WTC11 (cell line): ENCODE data around the gene RNF151. TPM values are rescaled to one million over a fixed set of nuclear protein-coding genes. Genes with fewer than 3 reads are reported as not detected.
A peak's percentile ranks its signal among the peaks of the same experiment; 100 is the strongest.

Experiments
- ATAC-seq: fragments of 200-7000 bp; cut with Tn5 transposase; 2 replicates; pipeline ENCODE4 v1.10.0; 2021; ENCODE audit warnings: mild to moderate bottlenecking, moderate library complexity
- CTCF ChIA-PET: fragments of 300-600 bp; sonication (Branson Sonifier 250); formaldehyde crosslinking; loops from one replicate; lab custom pipeline; 2021; ENCODE audit warnings: antibody characterized with exemption; lab: Charles Lee
- POLR2A ChIA-PET: fragments of 350-600 bp; sonication (Branson Sonifier 250); formaldehyde crosslinking; loops from one replicate; lab custom pipeline; 2021; ENCODE audit warnings: antibody characterized with exemption; lab: Charles Lee
- DNase-seq: peaks from one replicate; pipeline ENCODE4 v3.0.0; 2021; ENCODE audit warnings: low spot score
- H3K27ac Mint-ChIP-seq: 2 replicates; pipeline ENCODE4 v1.8.0; 2021; ENCODE audit warnings: mixed read lengths
- H3K27me3 Mint-ChIP-seq: 2 replicates; pipeline ENCODE4 v1.8.0; 2021; ENCODE audit warnings: low read depth, mild to moderate bottlenecking, moderate library complexity, mixed read lengths
- H3K36me3 Mint-ChIP-seq: 2 replicates; pipeline ENCODE4 v1.8.0; 2021; ENCODE audit warnings: mixed read lengths
- H3K4me1 Mint-ChIP-seq: 2 replicates; pipeline ENCODE4 v1.8.0; 2022; ENCODE audit warnings: mixed read lengths
- H3K4me3 Mint-ChIP-seq: 2 replicates; pipeline ENCODE4 v1.8.0; 2021; ENCODE audit warnings: mild to moderate bottlenecking, moderate library complexity, mixed read lengths
- H3K9me3 Mint-ChIP-seq: 2 replicates; pipeline ENCODE4 v1.8.0; 2021; ENCODE audit warnings: mixed read lengths
- CBFB ChIP-seq: sonication (generic); formaldehyde crosslinking; IDR thresholded peaks from 2 replicates; pipeline ENCODE4 v1.8.1; 2022; ENCODE audit warnings: mild to moderate bottlenecking, low read depth, missing genetic modification reagents
- CDX4 ChIP-seq: fragments of 250-450 bp; sonication (Bioruptor Pico); IDR thresholded peaks from 2 replicates; pipeline ENCODE4 v1.9.0; 2021; ENCODE audit warnings: moderate library complexity, mild to moderate bottlenecking, inconsistent platforms, borderline replicate concordance
- ELF4 ChIP-seq: sonication (generic); formaldehyde crosslinking; IDR thresholded peaks from 2 replicates; pipeline ENCODE4 v1.8.1; 2022; ENCODE audit warnings: low read depth, mild to moderate bottlenecking, moderate library complexity, missing genetic modification reagents
- FOXK1 ChIP-seq: sonication (generic); formaldehyde crosslinking; IDR thresholded peaks from 2 replicates; pipeline ENCODE4 v1.8.0; 2022; ENCODE audit warnings: mild to moderate bottlenecking, moderate library complexity, missing genetic modification reagents
- KAT7 ChIP-seq: sonication (generic); formaldehyde crosslinking; IDR thresholded peaks from 2 replicates; pipeline ENCODE4 v1.8.1; 2023; ENCODE audit warnings: missing genetic modification reagents, mild to moderate bottlenecking, borderline replicate concordance
- MYBL2 ChIP-seq: sonication (generic); formaldehyde crosslinking; IDR thresholded peaks from 2 replicates; pipeline ENCODE4 v1.8.1; 2023; ENCODE audit warnings: mild to moderate bottlenecking, moderate library complexity, missing genetic modification reagents
- NFYB ChIP-seq: sonication (generic); formaldehyde crosslinking; conservative IDR thresholded peaks from 2 replicates; pipeline ENCODE4 v1.8.0; 2022; ENCODE audit warnings: low read depth, missing genetic modification reagents
- ZNF263 ChIP-seq: sonication (generic); formaldehyde crosslinking; IDR thresholded peaks from 2 replicates; pipeline ENCODE4 v1.8.1; 2022; ENCODE audit warnings: low read depth, mild to moderate bottlenecking, moderate library complexity, missing genetic modification reagents
- ZNF317 ChIP-seq: sonication (generic); formaldehyde crosslinking; IDR thresholded peaks from 2 replicates; pipeline ENCODE4 v1.8.1; 2023; ENCODE audit warnings: low read depth, mild to moderate bottlenecking, moderate library complexity, missing genetic modification reagents, borderline replicate concordance
- total RNA-seq: library from RNA; stranded (reverse); gene quantifications from 3 replicates; pipeline ENCODE4 v1.2.3, GENCODE V29; 2021
- TF ChIP-seq, protein P1 (sequence below): sonication (generic); formaldehyde crosslinking; IDR thresholded peaks from 2 replicates; pipeline ENCODE4 v1.8.0; 2023; ENCODE audit warnings: missing genetic modification reagents
- TF ChIP-seq, protein P2 (sequence below): sonication (generic); formaldehyde crosslinking; IDR thresholded peaks from 2 replicates; pipeline ENCODE4 v1.8.1; 2023; ENCODE audit warnings: mild to moderate bottlenecking, missing genetic modification reagents
- TF ChIP-seq, protein P3 (sequence below): sonication (generic); formaldehyde crosslinking; IDR thresholded peaks from 2 replicates; pipeline ENCODE4 v1.8.0; 2022; ENCODE audit warnings: mild to moderate bottlenecking, missing genetic modification reagents
- TF ChIP-seq, protein P4 (sequence below): sonication (generic); formaldehyde crosslinking; IDR thresholded peaks from 2 replicates; pipeline ENCODE4 v1.8.1; 2023; ENCODE audit warnings: mild to moderate bottlenecking, missing genetic modification reagents, moderate library complexity
- TF ChIP-seq, protein P5 (sequence below): sonication (generic); formaldehyde crosslinking; IDR thresholded peaks from 2 replicates; pipeline ENCODE4 v1.8.0; 2022; ENCODE audit warnings: mild to moderate bottlenecking, missing genetic modification reagents

Gene RNF151
- total RNA-seq, 1 experiment from 2014 or later: 0.31 TPM

GRCh38 chr16:1984347-1985225 is 17.9 kb downstream of the RNF151 start:
- H3K4me3 Mint-ChIP-seq: peak overlapping the region; percentile 81
- CTCF ChIA-PET: interaction anchor here (0.8 to 1.8 kb wide), 6 partner anchors 8 to 202 kb away, joined by 3 to 11 read pairs (median 3); partner anchors contain the start of genes NUBP2 and SPSB3
- H3K27me3 Mint-ChIP-seq: peaks cover 48% of the 10 kb centered on the region

DNA sequence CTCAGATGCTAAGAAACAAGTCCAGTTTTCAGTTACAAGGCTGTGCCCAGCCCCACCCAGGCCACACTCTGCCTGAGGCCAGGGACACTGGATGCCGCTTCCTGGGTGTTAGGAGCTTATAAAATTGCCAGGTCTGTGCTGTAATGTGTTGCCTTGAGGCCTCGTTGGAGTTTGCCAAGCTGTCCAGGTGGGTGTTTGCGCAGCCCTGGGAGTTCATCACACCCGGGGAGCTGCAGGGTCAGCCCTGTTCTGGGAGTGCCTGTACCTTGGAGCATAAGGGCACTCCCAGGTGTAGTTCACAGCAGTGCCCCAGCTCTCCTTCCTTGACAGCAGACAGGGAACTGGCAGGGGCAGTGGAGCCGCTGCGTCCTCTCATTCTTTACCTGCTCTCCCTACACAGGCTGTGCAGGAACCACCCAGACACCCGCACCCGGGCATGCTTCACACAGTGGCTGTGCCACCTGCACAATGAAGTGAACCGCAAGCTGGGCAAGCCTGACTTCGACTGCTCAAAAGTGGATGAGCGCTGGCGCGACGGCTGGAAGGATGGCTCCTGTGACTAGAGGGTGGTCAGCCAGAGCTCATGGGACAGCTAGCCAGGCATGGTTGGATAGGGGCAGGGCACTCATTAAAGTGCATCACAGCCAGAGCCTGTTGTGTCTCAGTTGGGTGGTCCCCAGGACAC is 19.0 kb downstream of the RNF151 start:
- POLR2A ChIA-PET: interaction anchor here (1.3 kb wide), 1 partner anchor 170 kb away, joined by 4 read pairs; the partner anchor contains the start of gene TRAF7
- no peak overlapping the region for H3K27ac Mint-ChIP-seq
- TF ChIP-seq CDX4 (no peak), ZNF263 (CRISPR knock-in tag) (no peak), ZNF317 (CRISPR knock-in tag) (no peak), CBFB (CRISPR knock-in tag) (no peak), NFYB (CRISPR knock-in tag) (no peak)
- TF ChIP-seq, protein P1, sequence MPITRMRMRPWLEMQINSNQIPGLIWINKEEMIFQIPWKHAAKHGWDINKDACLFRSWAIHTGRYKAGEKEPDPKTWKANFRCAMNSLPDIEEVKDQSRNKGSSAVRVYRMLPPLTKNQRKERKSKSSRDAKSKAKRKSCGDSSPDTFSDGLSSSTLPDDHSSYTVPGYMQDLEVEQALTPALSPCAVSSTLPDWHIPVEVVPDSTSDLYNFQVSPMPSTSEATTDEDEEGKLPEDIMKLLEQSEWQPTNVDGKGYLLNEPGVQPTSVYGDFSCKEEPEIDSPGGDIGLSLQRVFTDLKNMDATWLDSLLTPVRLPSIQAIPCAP (CRISPR knock-in tag): no peak
- TF ChIP-seq, protein P2, sequence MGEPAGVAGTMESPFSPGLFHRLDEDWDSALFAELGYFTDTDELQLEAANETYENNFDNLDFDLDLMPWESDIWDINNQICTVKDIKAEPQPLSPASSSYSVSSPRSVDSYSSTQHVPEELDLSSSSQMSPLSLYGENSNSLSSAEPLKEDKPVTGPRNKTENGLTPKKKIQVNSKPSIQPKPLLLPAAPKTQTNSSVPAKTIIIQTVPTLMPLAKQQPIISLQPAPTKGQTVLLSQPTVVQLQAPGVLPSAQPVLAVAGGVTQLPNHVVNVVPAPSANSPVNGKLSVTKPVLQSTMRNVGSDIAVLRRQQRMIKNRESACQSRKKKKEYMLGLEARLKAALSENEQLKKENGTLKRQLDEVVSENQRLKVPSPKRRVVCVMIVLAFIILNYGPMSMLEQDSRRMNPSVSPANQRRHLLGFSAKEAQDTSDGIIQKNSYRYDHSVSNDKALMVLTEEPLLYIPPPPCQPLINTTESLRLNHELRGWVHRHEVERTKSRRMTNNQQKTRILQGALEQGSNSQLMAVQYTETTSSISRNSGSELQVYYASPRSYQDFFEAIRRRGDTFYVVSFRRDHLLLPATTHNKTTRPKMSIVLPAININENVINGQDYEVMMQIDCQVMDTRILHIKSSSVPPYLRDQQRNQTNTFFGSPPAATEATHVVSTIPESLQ (CRISPR knock-in tag): no peak

More at GRCh38 chr16:1984347-1985225, 17.9 kb downstream of the RNF151 start:
- POLR2A ChIA-PET: interaction anchor here (0.5 to 1.3 kb wide), 3 partner anchors 20 to 174 kb away, joined by 3 to 4 read pairs (median 3); partner anchors contain the start of genes RPS2 and TRAF7
- no peaks in the 10 kb centered on the region for H3K9me3 Mint-ChIP-seq
- DNase-seq (peak; percentile 46), ATAC-seq (no peak)
- H3K27ac Mint-ChIP-seq: peak overlapping the region; percentile 63; the same call in 1 of the 2 replicates
- H3K4me1 Mint-ChIP-seq: peaks cover 34% of the 10 kb centered on the region
- TF ChIP-seq, protein P3, sequence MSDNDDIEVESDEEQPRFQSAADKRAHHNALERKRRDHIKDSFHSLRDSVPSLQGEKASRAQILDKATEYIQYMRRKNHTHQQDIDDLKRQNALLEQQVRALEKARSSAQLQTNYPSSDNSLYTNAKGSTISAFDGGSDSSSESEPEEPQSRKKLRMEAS (CRISPR knock-in tag): 0 out of 2 replicates have a peak, but pooled peaks have one; percentile 23
- 0 out of 2 replicates have a peak, but pooled peaks have one; percentile 68 for TF ChIP-seq KAT7 (CRISPR knock-in tag)
- TF ChIP-seq, protein P4, sequence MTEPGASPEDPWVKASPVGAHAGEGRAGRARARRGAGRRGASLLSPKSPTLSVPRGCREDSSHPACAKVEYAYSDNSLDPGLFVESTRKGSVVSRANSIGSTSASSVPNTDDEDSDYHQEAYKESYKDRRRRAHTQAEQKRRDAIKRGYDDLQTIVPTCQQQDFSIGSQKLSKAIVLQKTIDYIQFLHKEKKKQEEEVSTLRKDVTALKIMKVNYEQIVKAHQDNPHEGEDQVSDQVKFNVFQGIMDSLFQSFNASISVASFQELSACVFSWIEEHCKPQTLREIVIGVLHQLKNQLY (CRISPR knock-in tag): no peak
- 0 out of 2 replicates have a peak, but pooled peaks have one; percentile 2 for TF ChIP-seq FOXK1 (CRISPR knock-in tag)
- TF ChIP-seq ZNF263 (CRISPR knock-in tag): peak; percentile 18; the same call in 1 of the 2 replicates
- TF ChIP-seq, protein P5, sequence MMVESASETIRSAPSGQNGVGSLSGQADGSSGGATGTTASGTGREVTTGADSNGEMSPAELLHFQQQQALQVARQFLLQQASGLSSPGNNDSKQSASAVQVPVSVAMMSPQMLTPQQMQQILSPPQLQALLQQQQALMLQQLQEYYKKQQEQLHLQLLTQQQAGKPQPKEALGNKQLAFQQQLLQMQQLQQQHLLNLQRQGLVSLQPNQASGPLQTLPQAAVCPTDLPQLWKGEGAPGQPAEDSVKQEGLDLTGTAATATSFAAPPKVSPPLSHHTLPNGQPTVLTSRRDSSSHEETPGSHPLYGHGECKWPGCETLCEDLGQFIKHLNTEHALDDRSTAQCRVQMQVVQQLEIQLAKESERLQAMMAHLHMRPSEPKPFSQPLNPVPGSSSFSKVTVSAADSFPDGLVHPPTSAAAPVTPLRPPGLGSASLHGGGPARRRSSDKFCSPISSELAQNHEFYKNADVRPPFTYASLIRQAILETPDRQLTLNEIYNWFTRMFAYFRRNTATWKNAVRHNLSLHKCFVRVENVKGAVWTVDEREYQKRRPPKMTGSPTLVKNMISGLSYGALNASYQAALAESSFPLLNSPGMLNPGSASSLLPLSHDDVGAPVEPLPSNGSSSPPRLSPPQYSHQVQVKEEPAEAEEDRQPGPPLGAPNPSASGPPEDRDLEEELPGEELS (CRISPR knock-in tag): 0 out of 2 replicates have a peak, but pooled peaks have one; percentile 0
- 0 out of 2 replicates have a peak, but pooled peaks have one; percentile 21 for TF ChIP-seq ELF4
- no peak for TF ChIP-seq MYBL2 (CRISPR knock-in tag)
- peaks cover 5% of the 10 kb centered on the region; the same call in 1 of the 2 replicates for H3K36me3 Mint-ChIP-seq

More for the DNA sequence above, 19.0 kb downstream of the RNF151 start:
- no peaks in the 10 kb centered on the region for H3K9me3 Mint-ChIP-seq
- H3K4me3 Mint-ChIP-seq: peak overlapping the region; percentile 81
- no peak for ATAC-seq
- peaks cover 40% of the 10 kb centered on the region for H3K27me3 Mint-ChIP-seq
- H3K4me1 Mint-ChIP-seq: peaks cover 30% of the 10 kb centered on the region
- H3K36me3 Mint-ChIP-seq: peaks cover 5% of the 10 kb centered on the region; the same call in 1 of the 2 replicates
- CTCF ChIA-PET: interaction anchor here (1.4 to 1.8 kb wide), 2 partner anchors 18 to 31 kb away, joined by 4 to 11 read pairs; no protein-coding TSS in a partner anchor
- no peak for DNase-seq
